Right ventricle myocardium superior (tissue), 1 donor: ENCODE data around the gene ATP2A3. TPM values are rescaled to one million over a fixed set of nuclear protein-coding genes. Genes with fewer than 3 reads are reported as not detected.
A peak's percentile ranks its signal among the peaks of the same experiment; 100 is the strongest.

Experiments used
- ATAC-seq: fragments of 200-7000 bp; cut with Tn5 transposase; one replicate; pipeline ENCODE4 v1.9.1; 2020; ENCODE audit warnings: mild to moderate bottlenecking; ENCODE audit not compliant: poor library complexity
- DNase-seq: peaks from one replicate; pipeline ENCODE4 v3.0.0-alpha.2; 2020
- intact Hi-C: fragments of 100-400 bp; cut with DNase I; formaldehyde crosslinking; loops from one replicate; pipeline ENCODE4 v1.11.2; 2022
- total RNA-seq: library from RNA; stranded (reverse); fragmentation: NEBNext Ultra II Directional; extraction: Animal tissue kit (Norgen Biotek cat#: 25700); gene quantifications from one replicate; pipeline ENCODE4 v1.2.1, GENCODE V29; 2021
- donor health status: DM: no; HTN: yes; CAD: no; lungs with severe emphysema.

The ATP2A3 gene
- total RNA-seq, 1 donor from 2014 or later: 6.0 TPM

- ATAC-seq: no peak
- intact Hi-C loops: no loop called here
- no peak for DNase-seq
These were observed 14.4 kb upstream of the ATP2A3 start for GRCh38 chr17:3978421-3979289.

- intact Hi-C loops: no loop called here
- peak; percentile 24 for ATAC-seq
- DNase-seq: no peak
These were observed 13.2 kb upstream of the ATP2A3 start for GRCh38 chr17:3977387-3977786.

- intact Hi-C loops: no loop called here
- DNase-seq (peak; percentile 90), ATAC-seq (peak; percentile 95)
These were observed 12.5 kb upstream of the ATP2A3 start for GRCh38 chr17:3976675-3977171.

GRCh38 chr17:3974980-3975379 lies 10.7 kb upstream of the ATP2A3 start:
- no peak for ATAC-seq
- DNase-seq: no peak
- intact Hi-C loops: no loop called here

- DNase-seq: no peak
- ATAC-seq: no peak
These were observed 10.0 kb upstream of the ATP2A3 start for GRCh38 chr17:3974138-3974687.

GRCh38 chr17:3973495-3974137 lies 9.4 kb upstream of the ATP2A3 start:
- intact Hi-C loops: no loop called here
- no peak for DNase-seq
- ATAC-seq: no peak

More at GRCh38 chr17:3974138-3974687, 10.0 kb upstream of the ATP2A3 start:
- intact Hi-C loops: no loop called here

GRCh38 chr17:3972931-3973330 lies 8.7 kb upstream of the ATP2A3 start:
- ATAC-seq (no peak), DNase-seq (peak; percentile 20)
- intact Hi-C loops: no loop called here

GRCh38 chr17:3972281-3972731 lies 8.1 kb upstream of the ATP2A3 start:
- ATAC-seq (no peak), DNase-seq (peak; percentile 42)
- intact Hi-C loops: no loop called here

GRCh38 chr17:3970668-3971067 lies 6.4 kb upstream of the ATP2A3 start:
- DNase-seq (no peak), ATAC-seq (no peak)
- intact Hi-C loops: no loop called here

GRCh38 chr17:3969963-3970362 lies 5.7 kb upstream of the ATP2A3 start:
- no peak for DNase-seq
- ATAC-seq: no peak
- intact Hi-C loops: no loop called here

- intact Hi-C loops: no loop called here
- DNase-seq (no peak), ATAC-seq (no peak)
These were observed 4.8 kb upstream of the ATP2A3 start for GRCh38 chr17:3968886-3969524.

- ATAC-seq (no peak), DNase-seq (no peak)
- intact Hi-C loops: no loop called here
These were observed 3.8 kb upstream of the ATP2A3 start for GRCh38 chr17:3968015-3968414.

- no peak for ATAC-seq
- intact Hi-C loops: no loop called here
- DNase-seq: no peak
These were observed 2.6 kb upstream of the ATP2A3 start for GRCh38 chr17:3966720-3967363.

- intact Hi-C loops: no loop called here
- ATAC-seq (peak; percentile 71), DNase-seq (peak; percentile 77)
These were observed 1.0 kb upstream of the ATP2A3 start for GRCh38 chr17:3965118-3965800.

- intact Hi-C loops: no loop called here
- ATAC-seq (no peak), DNase-seq (peak; percentile 61)
These were observed 718 bp downstream of the ATP2A3 start for GRCh38 chr17:3963237-3964201.

- DNase-seq: no peak
- intact Hi-C loops: no loop called here
- ATAC-seq: no peak
These were observed 1.3 kb downstream of the ATP2A3 start for GRCh38 chr17:3962965-3963236.

- intact Hi-C loops: no loop called here
- no peak for DNase-seq
- no peak for ATAC-seq
These were observed 1.8 kb downstream of the ATP2A3 start for GRCh38 chr17:3962217-3962964.
